BLaER1 (cell line): Measurements from ENCODE around the gene KATNB1.
A peak's percentile ranks its signal among the peaks of the same experiment; 100 is the strongest.

Experiments
- H3K27ac ChIP-seq: shearing (Covaris generic); formaldehyde crosslinking; 2 replicates; pipeline ENCODE4 v1.8.1; 2022
- H3K27me3 ChIP-seq: shearing (Covaris generic); formaldehyde crosslinking; 2 replicates; pipeline ENCODE4 v1.8.1; 2022
- H3K36me3 ChIP-seq: shearing (Covaris generic); formaldehyde crosslinking; 2 replicates; pipeline ENCODE4 v1.8.1; 2022
- H3K4me1 ChIP-seq: shearing (Covaris generic); formaldehyde crosslinking; 2 replicates; pipeline ENCODE4 v1.8.1; 2022
- H3K4me2 ChIP-seq: shearing (Covaris generic); formaldehyde crosslinking; 2 replicates; pipeline ENCODE4 v1.8.1; 2022
- H3K4me3 ChIP-seq: shearing (Covaris generic); formaldehyde crosslinking; 2 replicates; pipeline ENCODE4 v1.8.1; 2022
- H3K9ac ChIP-seq: shearing (Covaris generic); formaldehyde crosslinking; 2 replicates; pipeline ENCODE4 v1.8.1; 2022
- H3K9me3 ChIP-seq: shearing (Covaris generic); formaldehyde crosslinking; 2 replicates; pipeline ENCODE4 v1.8.1; 2022
- H4K20me1 ChIP-seq: shearing (Covaris generic); formaldehyde crosslinking; 2 replicates; pipeline ENCODE4 v1.8.1; 2022
- Cebpa-rat ChIP-seq: shearing (Covaris generic); IDR thresholded peaks from 2 replicates; pipeline ENCODE4 v1.8.1; 2022

The KATNB1 gene

DNA sequence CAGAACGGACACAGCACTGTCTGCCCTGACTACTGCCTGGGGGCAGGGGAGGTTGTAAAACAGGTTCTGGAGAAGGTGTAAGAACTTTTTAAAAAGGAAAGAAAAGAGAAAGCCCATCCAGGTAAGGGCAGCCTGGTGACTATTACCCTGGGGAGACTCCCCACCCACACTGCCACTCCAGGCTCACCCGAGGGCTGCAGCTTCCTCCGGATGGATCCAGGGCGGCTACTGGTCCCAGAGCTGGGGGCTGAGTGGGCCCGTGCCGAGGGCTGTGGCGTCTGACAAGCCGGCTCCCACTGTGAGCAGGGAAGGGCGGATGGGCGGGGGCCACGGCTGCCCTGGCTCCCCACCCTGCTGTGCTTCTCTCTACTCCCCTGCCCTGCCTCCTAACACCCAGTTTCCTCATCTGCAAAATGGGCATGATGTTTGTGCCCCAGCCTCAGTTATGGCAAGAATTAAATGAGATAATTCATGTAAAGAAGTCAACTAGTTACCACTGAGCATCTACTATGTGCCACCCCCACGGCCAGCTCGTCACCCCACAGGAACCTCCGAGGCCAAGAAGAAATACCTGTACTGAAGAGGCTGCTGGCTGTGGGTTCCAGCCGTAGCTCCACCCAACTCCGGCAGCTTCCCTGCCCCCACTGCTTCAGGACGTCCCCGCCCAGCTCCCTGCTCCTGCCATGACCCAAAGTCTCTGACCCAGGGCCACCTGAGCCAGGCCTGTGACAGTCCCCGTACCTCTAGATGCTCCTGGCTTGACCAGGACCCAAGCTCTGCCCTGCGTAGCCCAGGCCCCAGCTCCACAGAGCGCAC is 24.2 kb downstream of the KATNB1 start:
- no peaks in the 10 kb centered on the region for H3K9me3 ChIP-seq
- H3K36me3 ChIP-seq = peaks cover 59% of the 10 kb centered on the region
- TF ChIP-seq Cebpa-rat = no peak
- H3K4me2 ChIP-seq = no peak overlapping the region
- H3K4me1 ChIP-seq = peaks cover 8% of the 10 kb centered on the region
- H3K4me3 ChIP-seq = no peak overlapping the region
- H3K27ac ChIP-seq = no peak overlapping the region
- no peaks in the 10 kb centered on the region for H3K27me3 ChIP-seq
- no peaks in the 10 kb centered on the region for H4K20me1 ChIP-seq
- H3K9ac ChIP-seq = no peak overlapping the region

DNA sequence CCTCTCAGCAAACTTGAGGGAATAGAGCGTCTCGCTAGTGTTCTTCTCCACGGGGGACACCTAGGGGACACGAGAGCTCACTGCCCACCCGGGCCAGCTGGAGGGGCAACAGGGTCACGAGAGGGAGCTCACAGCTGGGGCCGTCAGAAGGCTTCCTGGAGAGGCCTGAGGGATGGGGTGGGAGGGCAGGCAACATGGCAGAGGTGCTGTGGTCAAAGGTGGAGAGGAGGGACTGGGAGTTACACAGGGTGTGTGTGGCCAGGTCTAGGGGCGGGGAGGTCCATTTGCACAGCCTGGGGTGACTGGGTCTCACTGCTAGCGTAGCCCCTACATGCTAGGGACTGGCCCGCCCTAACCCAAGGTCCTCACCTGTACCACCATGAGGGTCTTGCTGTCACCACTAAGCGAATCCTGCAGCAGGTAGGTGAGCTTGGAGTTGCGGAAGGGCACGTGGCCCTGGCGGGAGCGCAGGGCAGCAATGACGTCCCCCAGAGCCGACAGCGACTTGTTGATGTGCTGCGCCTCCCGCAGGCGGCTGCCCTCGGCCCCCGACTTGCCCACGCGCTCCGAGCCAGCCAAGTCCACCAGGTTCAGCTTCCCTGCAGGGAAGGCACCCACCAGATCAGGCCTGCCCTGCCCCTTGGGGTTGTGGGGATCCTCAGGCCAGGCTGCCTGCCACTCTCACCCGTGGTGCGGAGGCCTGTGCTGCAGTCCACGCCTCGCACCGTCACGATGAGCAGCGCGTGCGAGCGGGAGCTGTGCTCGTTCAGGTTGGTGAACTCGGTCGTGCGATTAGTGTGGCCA is 25.0 kb downstream of the KATNB1 start:
- Histone ChIP-seq H3K4me2 (no peak overlapping the region), H3K4me1 (peaks cover 8% of the 10 kb centered on the region), H3K9ac (no peak overlapping the region), H3K4me3 (no peak overlapping the region), H3K27me3 (no peaks in the 10 kb centered on the region), H4K20me1 (no peaks in the 10 kb centered on the region), H3K9me3 (no peaks in the 10 kb centered on the region), H3K27ac (no peak overlapping the region), H3K36me3 (peaks cover 51% of the 10 kb centered on the region)
- no peak for TF ChIP-seq Cebpa-rat

GRCh38 chr16:57761301-57761700 is 25.7 kb downstream of the KATNB1 start:
- H3K9ac ChIP-seq = no peak overlapping the region
- H3K4me2 ChIP-seq = no peak overlapping the region
- no peak overlapping the region for H3K4me3 ChIP-seq
- no peak overlapping the region for H3K27ac ChIP-seq
- peaks cover 44% of the 10 kb centered on the region for H3K36me3 ChIP-seq
- H4K20me1 ChIP-seq = no peaks in the 10 kb centered on the region
- no peaks in the 10 kb centered on the region for H3K9me3 ChIP-seq
- H3K4me1 ChIP-seq = peaks cover 8% of the 10 kb centered on the region
- H3K27me3 ChIP-seq = no peaks in the 10 kb centered on the region
- no peak for TF ChIP-seq Cebpa-rat

DNA sequence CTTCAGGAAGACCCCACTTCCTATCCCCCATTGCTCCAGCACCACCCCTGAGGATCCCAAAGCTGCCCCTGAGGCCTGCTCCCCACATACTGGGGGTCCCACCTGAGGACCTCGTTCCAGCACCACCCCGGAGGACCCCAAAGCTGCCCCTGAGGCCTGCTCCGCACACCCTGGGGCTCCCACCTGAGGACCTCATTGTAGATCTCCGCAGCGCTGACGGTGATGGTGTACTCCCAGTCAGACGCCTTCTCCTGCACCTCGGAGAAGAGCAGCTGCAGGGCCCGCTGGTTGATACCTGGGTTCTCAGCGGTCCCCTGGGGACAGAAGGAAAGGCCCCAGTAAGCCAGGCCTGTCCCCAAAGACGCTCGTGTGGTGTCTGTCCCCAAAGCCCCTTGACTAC is 26.4 kb downstream of the KATNB1 start:
- H3K27me3 ChIP-seq = no peaks in the 10 kb centered on the region
- H3K4me2 ChIP-seq = no peak overlapping the region
- H3K4me1 ChIP-seq = peaks cover 8% of the 10 kb centered on the region
- H3K9ac ChIP-seq = no peak overlapping the region
- no peak for TF ChIP-seq Cebpa-rat
- no peaks in the 10 kb centered on the region for H3K9me3 ChIP-seq
- no peak overlapping the region for H3K4me3 ChIP-seq
- H3K36me3 ChIP-seq = peaks cover 37% of the 10 kb centered on the region
- H4K20me1 ChIP-seq = no peaks in the 10 kb centered on the region
- no peak overlapping the region; the same call in 1 of the 2 replicates for H3K27ac ChIP-seq

- H3K4me2 ChIP-seq = no peak overlapping the region
- no peak overlapping the region for H3K4me3 ChIP-seq
- H3K27ac ChIP-seq = peak overlapping the region; percentile 18; the same call in 1 of the 2 replicates
- H3K9me3 ChIP-seq = no peaks in the 10 kb centered on the region
- no peak overlapping the region for H3K9ac ChIP-seq
- H3K27me3 ChIP-seq = no peaks in the 10 kb centered on the region
- H3K36me3 ChIP-seq = peaks cover 34% of the 10 kb centered on the region
- peaks cover 8% of the 10 kb centered on the region for H3K4me1 ChIP-seq
- H4K20me1 ChIP-seq = no peaks in the 10 kb centered on the region
- TF ChIP-seq Cebpa-rat = no peak
Measured at GRCh38 chr16:57762365-57763040, 26.9 kb downstream of the KATNB1 start.

DNA sequence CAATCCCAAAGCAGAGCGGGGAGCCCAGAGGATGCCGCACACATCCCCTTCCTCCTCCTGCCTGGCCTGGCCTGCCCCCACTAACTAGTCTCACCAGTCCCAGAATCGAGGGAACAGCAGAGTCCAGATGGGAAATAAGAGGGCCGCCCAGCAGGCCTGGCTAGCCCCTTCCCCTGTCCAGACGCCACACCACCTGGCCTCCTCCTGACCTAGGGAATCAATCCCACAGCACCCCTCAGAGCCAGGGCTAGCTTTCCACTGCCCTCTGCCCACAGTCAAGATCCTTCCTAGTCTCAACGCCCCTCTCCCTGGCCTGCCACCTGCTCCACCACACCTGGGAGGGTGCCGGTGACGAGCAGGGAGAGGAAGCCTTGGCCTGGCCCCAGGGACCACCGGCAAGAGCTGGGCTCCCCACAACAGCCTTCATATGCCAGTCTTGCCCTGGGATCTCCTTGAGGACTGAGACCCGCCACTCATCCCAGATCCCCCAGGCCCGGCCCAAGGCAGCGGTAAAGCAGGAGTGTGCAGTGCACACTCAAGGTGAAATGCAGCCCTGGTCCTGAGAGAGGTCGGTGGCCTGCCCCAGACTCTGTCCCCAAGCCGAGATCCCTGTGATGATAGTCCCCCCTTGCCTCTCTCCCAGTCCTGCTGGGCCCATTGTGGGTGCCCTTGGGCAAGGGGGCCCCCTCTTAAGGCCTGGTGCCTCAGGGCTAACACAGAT is 27.9 kb downstream of the KATNB1 start:
- H3K4me2 ChIP-seq = 0 out of 2 replicates have a peak overlapping the region, but pooled peaks have one; percentile 8
- no peak overlapping the region for H3K4me3 ChIP-seq
- H4K20me1 ChIP-seq = no peaks in the 10 kb centered on the region
- peaks cover 8% of the 10 kb centered on the region for H3K4me1 ChIP-seq
- 0 out of 2 replicates have a peak overlapping the region, but pooled peaks have one; percentile 13 for H3K27ac ChIP-seq
- no peaks in the 10 kb centered on the region for H3K27me3 ChIP-seq
- H3K36me3 ChIP-seq = peaks cover 25% of the 10 kb centered on the region
- no peak overlapping the region for H3K9ac ChIP-seq
- no peak for TF ChIP-seq Cebpa-rat
- no peaks in the 10 kb centered on the region for H3K9me3 ChIP-seq

- Histone ChIP-seq H3K27ac (no peak overlapping the region), H3K36me3 (peaks cover 20% of the 10 kb centered on the region), H3K27me3 (no peaks in the 10 kb centered on the region), H3K4me1 (peaks cover 8% of the 10 kb centered on the region), H3K9me3 (no peaks in the 10 kb centered on the region), H3K4me3 (no peak overlapping the region), H4K20me1 (no peaks in the 10 kb centered on the region), H3K9ac (no peak overlapping the region), H3K4me2 (no peak overlapping the region)
- no peak for TF ChIP-seq Cebpa-rat
Measured at GRCh38 chr16:57764006-57764340, 28.4 kb downstream of the KATNB1 start.

DNA sequence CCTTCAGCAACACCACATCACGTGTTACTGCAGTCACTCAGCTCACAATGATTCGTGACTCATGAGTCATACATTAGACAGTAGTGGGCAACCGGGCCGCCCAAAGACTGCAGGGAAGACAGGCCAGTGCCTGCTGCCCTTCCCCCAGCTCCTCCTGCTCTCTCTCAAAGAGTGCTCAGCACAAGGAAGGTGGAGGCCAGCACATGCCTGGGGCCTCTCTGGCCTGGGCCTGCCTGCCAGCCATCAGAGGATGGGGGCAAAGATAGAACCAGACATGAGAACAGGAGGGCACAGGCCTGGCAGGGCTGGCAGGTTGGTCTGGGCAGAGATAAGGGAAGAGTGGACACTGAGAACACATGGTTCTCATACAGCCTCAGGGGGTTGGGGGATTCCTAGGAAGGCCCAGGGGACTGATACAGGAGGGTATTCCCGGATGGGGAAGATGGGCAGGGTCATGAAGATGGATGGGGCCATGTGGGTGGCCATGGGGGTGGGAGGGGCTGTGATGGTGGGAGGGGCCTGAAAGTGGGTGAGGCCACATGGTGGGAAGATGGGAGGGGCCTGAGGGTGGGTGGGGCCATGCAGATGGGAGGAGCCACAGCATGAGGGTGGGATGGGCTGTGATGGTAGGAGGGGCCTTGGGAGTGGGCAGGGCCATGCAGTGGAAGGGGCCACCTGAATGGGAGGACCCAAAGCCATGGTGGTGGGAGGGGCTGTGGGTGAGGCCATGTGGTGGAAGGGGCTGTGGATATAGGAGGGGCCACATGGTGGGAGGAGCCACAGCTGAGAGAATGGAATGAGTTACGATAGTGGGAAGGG is 29.0 kb downstream of the KATNB1 start:
- no peak overlapping the region for H3K27ac ChIP-seq
- no peak overlapping the region for H3K4me2 ChIP-seq
- no peak overlapping the region for H3K9ac ChIP-seq
- peaks cover 17% of the 10 kb centered on the region; the same call in 1 of the 2 replicates for H3K36me3 ChIP-seq
- H4K20me1 ChIP-seq = no peaks in the 10 kb centered on the region
- no peaks in the 10 kb centered on the region for H3K9me3 ChIP-seq
- H3K4me3 ChIP-seq = no peak overlapping the region
- H3K27me3 ChIP-seq = no peaks in the 10 kb centered on the region
- H3K4me1 ChIP-seq = peaks cover 8% of the 10 kb centered on the region
- no peak for TF ChIP-seq Cebpa-rat
